ENCODE data around the gene UNKL. TPM values are rescaled to one million over a fixed set of nuclear protein-coding genes. Genes with fewer than 3 reads are reported as not detected.

The UNKL gene
- total RNA-seq, 2 donors from 2014 or later, result 46.4 to 48.3 TPM

DNA sequence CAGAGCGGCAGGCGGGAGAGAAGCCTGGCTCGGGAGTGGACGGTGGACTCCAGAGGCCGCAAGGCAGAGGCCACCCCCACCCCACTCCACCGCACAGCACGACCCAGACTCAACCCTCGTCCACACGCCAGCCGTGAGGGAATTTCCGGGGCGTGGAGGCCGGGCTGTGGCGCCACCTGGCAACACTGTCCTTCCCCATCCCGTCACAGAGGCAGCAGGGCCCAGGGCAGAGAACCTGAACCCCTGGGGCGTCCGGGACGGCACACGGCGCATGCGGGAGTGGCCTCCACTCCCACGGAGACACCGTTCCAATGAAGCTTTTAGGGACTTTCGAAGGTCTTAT, 39.2 kb downstream of the UNKL start:
- no peaks in the 10 kb centered on the region for H3K27me3 ChIP-seq (ENCODE audit: control insufficient read depth, insufficient read depth, low read length, poor library complexity, severe bottlenecking)
- no peaks in the 10 kb centered on the region for H3K9me3 ChIP-seq (ENCODE audit: control insufficient read depth, low read length)
- H3K4me1 ChIP-seq (ENCODE audit: control insufficient read depth, insufficient read depth, low read length), result peaks cover 12% of the 10 kb centered on the region
- no peak for DNase-seq
- no peaks in the 10 kb centered on the region for H3K27me3 Mint-ChIP-seq (ENCODE audit: insufficient read depth)
- WGBS, 2 experiments (ENCODE audit: insufficient coverage in 1 of 2, insufficient read length in 1 of 2), result 95 to 98% methylated on average over 12 to 24 of the region's 24 CpGs
- no peaks in the 10 kb centered on the region for H3K36me3 ChIP-seq (ENCODE audit: control insufficient read depth, insufficient read depth, low read length)
- peaks cover 21% of the 10 kb centered on the region for H3K36me3 Mint-ChIP-seq (ENCODE audit: low read depth)
- no peak overlapping the region for H3K27ac Mint-ChIP-seq
- H3K9ac ChIP-seq (ENCODE audit: extremely low read depth, low read length, poor library complexity, severe bottlenecking), result no peak overlapping the region
- no peak overlapping the region for H3K4me3 Mint-ChIP-seq
- TF ChIP-seq, protein P1, sequence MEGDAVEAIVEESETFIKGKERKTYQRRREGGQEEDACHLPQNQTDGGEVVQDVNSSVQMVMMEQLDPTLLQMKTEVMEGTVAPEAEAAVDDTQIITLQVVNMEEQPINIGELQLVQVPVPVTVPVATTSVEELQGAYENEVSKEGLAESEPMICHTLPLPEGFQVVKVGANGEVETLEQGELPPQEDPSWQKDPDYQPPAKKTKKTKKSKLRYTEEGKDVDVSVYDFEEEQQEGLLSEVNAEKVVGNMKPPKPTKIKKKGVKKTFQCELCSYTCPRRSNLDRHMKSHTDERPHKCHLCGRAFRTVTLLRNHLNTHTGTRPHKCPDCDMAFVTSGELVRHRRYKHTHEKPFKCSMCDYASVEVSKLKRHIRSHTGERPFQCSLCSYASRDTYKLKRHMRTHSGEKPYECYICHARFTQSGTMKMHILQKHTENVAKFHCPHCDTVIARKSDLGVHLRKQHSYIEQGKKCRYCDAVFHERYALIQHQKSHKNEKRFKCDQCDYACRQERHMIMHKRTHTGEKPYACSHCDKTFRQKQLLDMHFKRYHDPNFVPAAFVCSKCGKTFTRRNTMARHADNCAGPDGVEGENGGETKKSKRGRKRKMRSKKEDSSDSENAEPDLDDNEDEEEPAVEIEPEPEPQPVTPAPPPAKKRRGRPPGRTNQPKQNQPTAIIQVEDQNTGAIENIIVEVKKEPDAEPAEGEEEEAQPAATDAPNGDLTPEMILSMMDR (conservative IDR thresholded peaks at IDR 0.05), result no peak
- H3K27ac ChIP-seq (ENCODE audit: low read depth, low read length), result no peak overlapping the region
- no peak overlapping the region for H3K4me3 ChIP-seq (ENCODE audit: low read length)
- peaks cover 16% of the 10 kb centered on the region for H3K4me1 Mint-ChIP-seq
- H3K9me3 Mint-ChIP-seq, result no peaks in the 10 kb centered on the region

DNA sequence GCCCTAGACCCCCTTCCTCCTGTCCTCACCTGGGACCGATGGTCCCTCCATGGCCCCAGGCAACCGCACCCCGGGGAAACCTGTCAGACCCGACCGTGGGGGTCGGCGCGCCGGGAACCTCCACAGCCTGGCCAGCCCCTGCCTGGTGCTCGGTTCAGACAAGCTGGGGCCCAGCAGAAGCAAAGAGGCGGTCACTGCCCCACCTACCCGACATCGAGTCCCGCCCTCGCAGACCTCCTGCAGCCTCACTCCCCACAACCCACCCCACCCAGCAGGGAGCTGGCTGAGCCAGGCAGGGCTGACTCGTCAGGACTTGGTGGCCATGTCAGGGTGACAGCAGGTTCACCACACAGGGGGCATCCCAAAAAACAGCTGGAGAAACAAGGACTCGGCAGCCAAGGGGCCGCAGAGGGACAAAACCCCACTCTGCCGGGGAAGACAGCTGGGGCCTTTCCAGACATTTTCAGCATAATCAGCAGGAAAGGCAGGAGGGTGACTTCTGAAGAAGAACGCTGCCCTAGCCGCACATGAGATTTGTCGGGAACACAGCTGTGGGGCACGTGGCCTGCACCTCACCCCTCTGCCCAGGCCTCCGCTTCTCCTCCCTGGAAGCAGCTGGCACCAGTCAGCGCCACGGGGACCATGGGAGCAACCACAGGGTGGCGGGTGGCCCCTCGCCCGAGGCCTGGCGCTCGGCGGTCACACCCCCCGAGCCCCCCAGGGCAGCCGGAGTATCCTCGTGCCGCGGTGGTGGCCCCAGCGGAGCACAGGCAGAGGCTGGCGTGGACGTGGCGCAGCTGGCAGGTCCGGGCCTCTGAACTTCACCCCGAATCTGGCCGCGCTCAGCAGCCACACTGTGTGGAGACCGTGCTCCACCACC, 39.8 kb downstream of the UNKL start:
- 95 to 98% methylated on average over 29 to 46 of the region's 46 CpGs for WGBS, 2 experiments (ENCODE audit: insufficient coverage in 1 of 2, insufficient read length in 1 of 2)
- peaks cover 11% of the 10 kb centered on the region for H3K4me1 Mint-ChIP-seq
- no peak for DNase-seq
- no peaks in the 10 kb centered on the region for H3K9me3 Mint-ChIP-seq
- Histone ChIP-seq H3K27ac (ENCODE audit: low read depth, low read length) (no peak overlapping the region), H3K36me3 (ENCODE audit: control insufficient read depth, insufficient read depth, low read length) (no peaks in the 10 kb centered on the region), H3K4me1 (ENCODE audit: control insufficient read depth, insufficient read depth, low read length) (peaks cover 12% of the 10 kb centered on the region), H3K9me3 (ENCODE audit: control insufficient read depth, low read length) (no peaks in the 10 kb centered on the region), H3K27me3 (ENCODE audit: control insufficient read depth, insufficient read depth, low read length, poor library complexity, severe bottlenecking) (no peaks in the 10 kb centered on the region), H3K4me3 (ENCODE audit: low read length) (no peak overlapping the region), H3K9ac (ENCODE audit: extremely low read depth, low read length, poor library complexity, severe bottlenecking) (no peak overlapping the region)
- TF ChIP-seq, protein P1 (conservative IDR thresholded peaks at IDR 0.05), result no peak
- no peak overlapping the region for H3K4me3 Mint-ChIP-seq
- H3K27ac Mint-ChIP-seq, result no peak overlapping the region
- H3K27me3 Mint-ChIP-seq (ENCODE audit: insufficient read depth), result no peaks in the 10 kb centered on the region
- peaks cover 18% of the 10 kb centered on the region for H3K36me3 Mint-ChIP-seq (ENCODE audit: low read depth)

DNA sequence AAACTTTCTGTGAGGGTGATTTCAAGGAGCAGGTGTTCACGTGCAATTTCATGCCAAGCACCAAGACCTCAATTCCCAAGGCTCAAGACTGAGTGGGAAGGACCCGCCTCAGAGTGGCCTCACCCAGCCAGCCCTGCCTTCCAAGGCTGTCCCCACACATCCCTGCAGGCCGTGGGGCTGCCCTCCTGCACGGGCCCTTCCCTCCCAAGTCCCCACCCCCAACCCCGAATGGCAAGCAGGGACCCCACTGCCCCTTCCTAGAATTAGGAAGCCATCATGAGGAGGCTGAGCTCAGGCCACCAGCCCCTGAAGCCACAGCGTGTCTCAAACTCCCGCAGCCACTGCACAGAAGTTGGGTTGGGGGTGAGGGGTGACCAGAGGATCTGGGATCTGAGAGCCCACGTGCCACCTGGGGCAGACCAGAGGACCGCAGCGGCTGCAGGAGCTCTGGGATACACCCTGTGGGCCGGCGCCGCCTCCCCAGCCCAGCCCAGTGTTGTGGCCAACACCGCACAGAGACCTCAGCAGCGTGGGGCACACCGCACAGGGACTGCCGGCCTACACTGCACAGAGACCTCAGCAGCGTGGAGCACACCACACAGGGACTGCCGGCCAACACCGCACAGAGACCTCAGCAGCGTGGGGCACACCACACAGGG, 42.1 kb downstream of the UNKL start:
- 86 to 95% methylated on average over 3 to 18 of the region's 21 CpGs for WGBS, 2 experiments (ENCODE audit: insufficient coverage in 1 of 2, insufficient read length in 1 of 2)
- no peak overlapping the region for H3K4me3 ChIP-seq (ENCODE audit: low read length)
- H3K9ac ChIP-seq (ENCODE audit: extremely low read depth, low read length, poor library complexity, severe bottlenecking), result no peak overlapping the region
- H3K27me3 ChIP-seq (ENCODE audit: control insufficient read depth, insufficient read depth, low read length, poor library complexity, severe bottlenecking), result no peaks in the 10 kb centered on the region
- no peaks in the 10 kb centered on the region for H3K27me3 Mint-ChIP-seq (ENCODE audit: insufficient read depth)
- H3K36me3 ChIP-seq (ENCODE audit: control insufficient read depth, insufficient read depth, low read length), result peaks cover 6% of the 10 kb centered on the region
- no peak overlapping the region for H3K27ac Mint-ChIP-seq
- H3K9me3 ChIP-seq (ENCODE audit: control insufficient read depth, low read length), result no peaks in the 10 kb centered on the region
- H3K4me3 Mint-ChIP-seq, result no peak overlapping the region
- H3K27ac ChIP-seq (ENCODE audit: low read depth, low read length), result no peak overlapping the region
- no peak for DNase-seq
- H3K36me3 Mint-ChIP-seq (ENCODE audit: low read depth), result peaks cover 22% of the 10 kb centered on the region
- no peaks in the 10 kb centered on the region for H3K4me1 Mint-ChIP-seq
- no peaks in the 10 kb centered on the region for H3K4me1 ChIP-seq (ENCODE audit: control insufficient read depth, insufficient read depth, low read length)
- TF ChIP-seq, protein P1 (conservative IDR thresholded peaks at IDR 0.05), result no peak
- no peaks in the 10 kb centered on the region for H3K9me3 Mint-ChIP-seq

Measured in endodermal cell (in vitro differentiated cells).